H9 (cell line): ENCODE data around the gene PITPNM3. TPM values are rescaled to one million over a fixed set of nuclear protein-coding genes. Genes with fewer than 3 reads are reported as not detected.

Experiments used
- DNase-seq: peaks from one replicate; pipeline ENCODE4 v3.0.0-alpha.2; 2017
- H2AFZ ChIP-seq: one replicate; pipeline ENCODE4 v1.6.1; 2013; ENCODE audit warnings: mild to moderate bottlenecking, low read length, control low read depth, moderate library complexity
- H2AK5ac ChIP-seq: 2 replicates; pipeline ENCODE4 v1.6.1; 2013; ENCODE audit warnings: low read length, control low read depth, mixed read lengths; ENCODE audit not compliant: insufficient read length
- H2BK120ac ChIP-seq: one replicate; pipeline ENCODE4 v1.6.1; 2013; ENCODE audit warnings: low read depth, mild to moderate bottlenecking, low read length, control low read depth, inconsistent platforms; ENCODE audit not compliant: poor library complexity, severe bottlenecking
- H2BK12ac ChIP-seq: 2 replicates; pipeline ENCODE4 v1.6.1; 2013; ENCODE audit warnings: low read length, control low read depth, mixed read lengths, low read depth; ENCODE audit not compliant: insufficient read length
- H2BK15ac ChIP-seq: 2 replicates; pipeline ENCODE4 v1.6.1; 2013; ENCODE audit warnings: low read depth, low read length, control low read depth
- H2BK20ac ChIP-seq: one replicate; pipeline ENCODE4 v1.6.1; 2013; ENCODE audit warnings: low read depth, mild to moderate bottlenecking, low read length, control low read depth, inconsistent platforms; ENCODE audit not compliant: poor library complexity, severe bottlenecking
- H2BK5ac ChIP-seq: 2 replicates; pipeline ENCODE4 v1.6.1; 2013; ENCODE audit warnings: low read length, control low read depth, mixed read lengths; ENCODE audit not compliant: insufficient read length
- H3K14ac ChIP-seq: 2 replicates; pipeline ENCODE4 v1.6.1; 2013; ENCODE audit warnings: low read length, control low read depth; ENCODE audit not compliant: insufficient read depth
- H3K18ac ChIP-seq: 2 replicates; pipeline ENCODE4 v1.6.1; 2013; ENCODE audit warnings: low read depth, mild to moderate bottlenecking, mixed read lengths, low read length, control low read depth; ENCODE audit not compliant: insufficient read length
- H3K23ac ChIP-seq: 2 replicates; pipeline ENCODE4 v1.6.1; 2013; ENCODE audit warnings: low read length, control low read depth, mixed read lengths, low read depth; ENCODE audit not compliant: insufficient read length
- H3K23me2 ChIP-seq: 2 replicates; pipeline ENCODE4 v1.6.1; 2013; ENCODE audit warnings: low read depth, mild to moderate bottlenecking, mixed read lengths, low read length, control low read depth; ENCODE audit not compliant: insufficient read length, poor library complexity, severe bottlenecking
- H3K27ac ChIP-seq: 2 replicates; pipeline ENCODE4 v1.5.1; 2013; ENCODE audit warnings: low read length, control low read depth, mixed read lengths, low read depth; ENCODE audit not compliant: insufficient read length
- H3K27me3 ChIP-seq: 2 replicates; pipeline ENCODE4 v1.6.1; 2013; ENCODE audit warnings: low read length, control low read depth, inconsistent platforms; ENCODE audit not compliant: insufficient read depth
- H3K4ac ChIP-seq: 2 replicates; pipeline ENCODE4 v1.6.1; 2013; ENCODE audit warnings: low read depth, mild to moderate bottlenecking, control low read depth, inconsistent platforms, low read length, moderate library complexity
- H3K4me1 ChIP-seq: 2 replicates; pipeline ENCODE4 v1.6.1; 2013; ENCODE audit warnings: low read length, control low read depth, inconsistent platforms; ENCODE audit not compliant: insufficient read depth
- H3K4me2 ChIP-seq: 2 replicates; pipeline ENCODE4 v1.6.1; 2013; ENCODE audit warnings: low read length, control low read depth, mixed read lengths; ENCODE audit not compliant: insufficient read length, insufficient read depth
- H3K56ac ChIP-seq: 2 replicates; pipeline ENCODE4 v1.6.1; 2013; ENCODE audit warnings: low read depth, mild to moderate bottlenecking, mixed read lengths, low read length, control low read depth; ENCODE audit not compliant: insufficient read length
- H3K79me1 ChIP-seq: 2 replicates; pipeline ENCODE4 v1.6.1; 2013; ENCODE audit warnings: low read depth, mild to moderate bottlenecking, moderate library complexity, low read length, control low read depth, inconsistent platforms; ENCODE audit not compliant: insufficient read depth, poor library complexity, severe bottlenecking
- H3K79me2 ChIP-seq: 2 replicates; pipeline ENCODE4 v1.6.1; 2013; ENCODE audit warnings: low read length, control low read depth, inconsistent platforms; ENCODE audit not compliant: insufficient read depth
- H3K9ac ChIP-seq: 2 replicates; pipeline ENCODE4 v1.6.1; 2013; ENCODE audit warnings: low read length, control low read depth, mixed read lengths; ENCODE audit not compliant: insufficient read length; ENCODE audit errors: extremely low read depth
- H3K9me3 ChIP-seq: one replicate; pipeline ENCODE4 v1.6.1; 2013; ENCODE audit warnings: low read depth, low read length, inconsistent platforms; ENCODE audit not compliant: control insufficient read depth
- H3T11ph ChIP-seq: one replicate; pipeline ENCODE4 v1.6.1; 2013; ENCODE audit warnings: mild to moderate bottlenecking, low read length, control low read depth, inconsistent platforms
- H4K20me1 ChIP-seq: one replicate; pipeline ENCODE4 v1.6.1; 2013; ENCODE audit not compliant: control insufficient read depth, insufficient read length, insufficient read depth
- H4K5ac ChIP-seq: 2 replicates; pipeline ENCODE4 v1.6.1; 2013; ENCODE audit warnings: low read depth, mild to moderate bottlenecking, mixed read lengths, low read length, control low read depth; ENCODE audit not compliant: insufficient read length
- H4K8ac ChIP-seq: replicated peaks from 2 replicates; pipeline ENCODE4 v1.6.1; 2013; ENCODE audit warnings: low read length, control low read depth, mixed read lengths, low read depth; ENCODE audit not compliant: insufficient read length
- H4K91ac ChIP-seq: 2 replicates; pipeline ENCODE4 v1.6.1; 2013; ENCODE audit warnings: low read depth, mild to moderate bottlenecking, moderate library complexity, mixed read lengths, low read length, control low read depth; ENCODE audit not compliant: insufficient read length
- H3K27ac Mint-ChIP-seq, 3 experiments: 2 replicates in 2 of 3; 3 replicates in 1 of 3; pipeline ENCODE4 v1.8.0; 2020 to 2021; ENCODE audit warnings: mixed read lengths in 3 of 3, mild to moderate bottlenecking in 1 of 3, moderate library complexity in 1 of 3
- H3K27me3 Mint-ChIP-seq: 2 replicates; pipeline ENCODE4 v1.8.0; 2021; ENCODE audit warnings: low read depth, mild to moderate bottlenecking, moderate library complexity, mixed read lengths
- H3K36me3 Mint-ChIP-seq, 3 experiments: 2 replicates in 2 of 3; 3 replicates in 1 of 3; pipeline ENCODE4 v1.8.0; 2020 to 2021; ENCODE audit warnings: low read depth in 3 of 3, mixed read lengths in 3 of 3; ENCODE audit not compliant: insufficient read depth in 1 of 3
- H3K4me1 Mint-ChIP-seq, 2 experiments: 2 replicates each; pipeline ENCODE4 v1.8.0; 2020; ENCODE audit warnings: mixed read lengths in 2 of 2
- H3K4me3 Mint-ChIP-seq, 2 experiments: 2 replicates in 1 of 2; 3 replicates in 1 of 2; pipeline ENCODE4 v1.8.0; 2020 to 2021; ENCODE audit warnings: mild to moderate bottlenecking in 2 of 2, mixed read lengths in 2 of 2, moderate library complexity in 1 of 2
- H3K9me3 Mint-ChIP-seq, 2 experiments: 2 replicates in 1 of 2; 3 replicates in 1 of 2; pipeline ENCODE4 v1.8.0; 2020; ENCODE audit warnings: mild to moderate bottlenecking in 2 of 2, mixed read lengths in 2 of 2, moderate library complexity in 1 of 2
- WGBS: extraction: QIAGEN DNeasy Blood & Tissue Kit; methylation state at CpG from one replicate; pipeline ENCODE4 v1.1.7; 2013; ENCODE audit warnings: missing lambda C conversion rate, low lambda C conversion rate, mixed read lengths; ENCODE audit not compliant: insufficient read length; ENCODE audit errors: extremely low coverage; 5-methylcytosine and 5-hydroxymethylcytosine counted together
- total RNA-seq: library from RNA; stranded (reverse); gene quantifications from 2 replicates; pipeline ENCODE4 v1.2.1, GENCODE V29; 2021
- TF ChIP-seq, protein P1 (sequence below): fragments of 200-600 bp; sonication (generic); conservative IDR thresholded peaks from 3 replicates; pipeline ENCODE4 v1.8.0; 2021; ENCODE audit warnings: antibody characterized with exemption, mild to moderate bottlenecking

Gene PITPNM3
- total RNA-seq, 1 experiment from 2014 or later = 3.4 TPM

DNA sequence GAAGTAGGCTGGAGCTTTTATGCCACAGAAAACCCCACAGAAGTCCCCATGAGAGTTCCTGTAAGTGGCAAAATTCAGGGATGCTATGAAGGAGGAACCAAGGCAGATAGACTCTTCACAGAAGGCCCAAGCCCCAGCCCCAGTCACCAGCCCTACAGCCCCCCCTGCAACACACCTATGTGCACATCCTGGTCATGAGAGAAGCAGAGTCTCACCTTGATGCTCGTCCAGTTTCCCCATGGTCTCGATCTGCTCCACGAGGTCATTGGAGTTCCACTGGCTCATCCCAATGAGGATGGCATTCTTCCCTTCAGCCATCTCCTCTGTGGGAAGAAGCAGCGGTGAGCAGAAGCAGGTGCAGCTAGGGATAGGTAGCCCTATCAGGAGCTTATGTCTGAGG, 31.2 kb downstream of the PITPNM3 start:
- no peak overlapping the region for H3K23ac ChIP-seq
- H2AK5ac ChIP-seq = no peak overlapping the region
- no peaks in the 10 kb centered on the region for H3K9me3 ChIP-seq
- no peak overlapping the region for H2BK15ac ChIP-seq
- DNase-seq = peak; percentile 42
- H3K27ac ChIP-seq = no peak overlapping the region
- no peak overlapping the region for H3K18ac ChIP-seq
- H2BK5ac ChIP-seq = no peak overlapping the region
- no peak overlapping the region for H2BK20ac ChIP-seq
- no peak overlapping the region for H3K4me2 ChIP-seq
- no peaks in the 10 kb centered on the region for H3K23me2 ChIP-seq
- no CpG with 5 or more reads among the region's 4 CpGs for WGBS
- H3K4me1 Mint-ChIP-seq = peaks cover 17 to 22% of the 10 kb centered on the region in 2 experiments
- H2AFZ ChIP-seq = no peak overlapping the region
- no peak overlapping the region for H3T11ph ChIP-seq
- no peaks in the 10 kb centered on the region for H3K79me2 ChIP-seq
- H2BK12ac ChIP-seq = no peak overlapping the region
- no peak overlapping the region for H3K9ac ChIP-seq
- H3K4me1 ChIP-seq = 0 out of 2 replicates have a peak, but pooled peaks cover 3% of the 10 kb centered on the region
- peaks cover 0 to 6% (median 3%) of the 10 kb centered on the region in 3 experiments; a peak in 5 of 7 replicates for H3K36me3 Mint-ChIP-seq
- peaks cover 2% of the 10 kb centered on the region for H4K20me1 ChIP-seq
- no peak overlapping the region for H3K4me3 Mint-ChIP-seq
- H3K9me3 Mint-ChIP-seq = peaks cover 0 to 4% of the 10 kb centered on the region in 2 experiments; a peak in 2 of 5 replicates
- no peak overlapping the region for H3K56ac ChIP-seq
- TF ChIP-seq, protein P1, sequence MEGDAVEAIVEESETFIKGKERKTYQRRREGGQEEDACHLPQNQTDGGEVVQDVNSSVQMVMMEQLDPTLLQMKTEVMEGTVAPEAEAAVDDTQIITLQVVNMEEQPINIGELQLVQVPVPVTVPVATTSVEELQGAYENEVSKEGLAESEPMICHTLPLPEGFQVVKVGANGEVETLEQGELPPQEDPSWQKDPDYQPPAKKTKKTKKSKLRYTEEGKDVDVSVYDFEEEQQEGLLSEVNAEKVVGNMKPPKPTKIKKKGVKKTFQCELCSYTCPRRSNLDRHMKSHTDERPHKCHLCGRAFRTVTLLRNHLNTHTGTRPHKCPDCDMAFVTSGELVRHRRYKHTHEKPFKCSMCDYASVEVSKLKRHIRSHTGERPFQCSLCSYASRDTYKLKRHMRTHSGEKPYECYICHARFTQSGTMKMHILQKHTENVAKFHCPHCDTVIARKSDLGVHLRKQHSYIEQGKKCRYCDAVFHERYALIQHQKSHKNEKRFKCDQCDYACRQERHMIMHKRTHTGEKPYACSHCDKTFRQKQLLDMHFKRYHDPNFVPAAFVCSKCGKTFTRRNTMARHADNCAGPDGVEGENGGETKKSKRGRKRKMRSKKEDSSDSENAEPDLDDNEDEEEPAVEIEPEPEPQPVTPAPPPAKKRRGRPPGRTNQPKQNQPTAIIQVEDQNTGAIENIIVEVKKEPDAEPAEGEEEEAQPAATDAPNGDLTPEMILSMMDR = peak; percentile 45; the same call in 2 of the 3 replicates
- H3K14ac ChIP-seq = no peak overlapping the region; the same call in 1 of the 2 replicates
- H4K5ac ChIP-seq = no peak overlapping the region
- H4K8ac ChIP-seq = no peak overlapping the region
- no peaks in the 10 kb centered on the region for H3K27me3 ChIP-seq
- no peaks in the 10 kb centered on the region for H3K79me1 ChIP-seq
- H4K91ac ChIP-seq = no peak overlapping the region
- H2BK120ac ChIP-seq = no peak overlapping the region
- H3K27me3 Mint-ChIP-seq = no peaks in the 10 kb centered on the region; the same call in 1 of the 2 replicates
- no peak overlapping the region for H3K4ac ChIP-seq
- H3K27ac Mint-ChIP-seq = no peak overlapping the region
